Ovary (tissue), 9 donors: ENCODE results near the gene PIP5K1A. TPM values are rescaled to one million over a fixed set of nuclear protein-coding genes. Genes with fewer than 3 reads are reported as not detected.
"Not testable (repeated sequence)": the region's sequence is repeated elsewhere in the genome, so short reads cannot be mapped to it uniquely, and the experiment has no call there.

Experiments used
- DNase-seq, 5 donors: peaks; one replicate each; pipeline ENCODE4 v3.0.0-alpha.2; 2019 to 2020
- H3K27ac ChIP-seq, 2 donors: fragments of 200-600 bp; one replicate each; pipeline versions ENCODE4 v1.5.1 to v1.8.0; 2019 to 2022
- H3K27me3 ChIP-seq: fragments of 200-600 bp; one replicate; pipeline ENCODE4 v1.8.0; 2022
- H3K36me3 ChIP-seq: fragments of 200-600 bp; sonication (generic); one replicate; pipeline ENCODE4 v1.5.1; 2019
- H3K4me1 ChIP-seq: one replicate; pipeline ENCODE4 v1.8.1; 2013; ENCODE audit warnings: mild to moderate bottlenecking, moderate library complexity; ENCODE audit not compliant: insufficient read depth
- H3K4me3 ChIP-seq: fragments of 200-600 bp; sonication (generic); one replicate; pipeline ENCODE4 v1.5.1; 2017
- H3K9me3 ChIP-seq, 2 donors: fragments of 200-600 bp in 1 of 2; sonication (generic) in 1 of 2; one replicate each; pipeline versions ENCODE4 v1.5.1 to v1.8.1; 2013 to 2019; ENCODE audit warnings: mild to moderate bottlenecking in 1 of 2, moderate library complexity in 1 of 2
- CTCF ChIP-seq, 3 donors: fragments of 450-650 bp in 2 of 3; fragments of 200-600 bp in 1 of 3; IDR thresholded peaks; one replicate each; pipeline versions ENCODE4 v1.5.1 to v1.8.0; 2016 to 2022; ENCODE audit warnings: antibody characterized with exemption in 3 of 3, mild to moderate bottlenecking in 1 of 3
- EP300 ChIP-seq: sonication (generic); formaldehyde crosslinking; IDR thresholded peaks from one replicate; pipeline ENCODE4 v1.6.1; 2017; ENCODE audit warnings: antibody characterized with exemption
- POLR2A ChIP-seq: fragments of 450-650 bp; IDR thresholded peaks from one replicate; pipeline ENCODE4 v1.6.1; 2017; ENCODE audit warnings: antibody characterized with exemption, mild to moderate bottlenecking, moderate library complexity
- WGBS, 3 donors: extraction: QIAGEN DNeasy Blood & Tissue Kit in 1 of 3; methylation state at CpG; one replicate each; pipeline versions ENCODE4 v1.1.5 to v1.1.7; 2013 to 2017; 5-methylcytosine and 5-hydroxymethylcytosine counted together
- intact Hi-C, 4 donors: fragments of 100-400 bp; cut with DNase I; formaldehyde crosslinking; loops; one replicate each; pipeline versions ENCODE4 v1.11.0 to v1.15.1; 2022 to 2023
- polyA plus RNA-seq, 2 donors: library from polyadenylated mRNA; stranded (reverse); fragments of 200-250 nt in 1 of 2; fragments of 350-450 nt in 1 of 2; fragmentation: Illumina TruSeq in 1 of 2; extraction: RNeasy Lipid Tissue Mini Kit (QIAGEN cat#74804) in 1 of 2; gene quantifications; one replicate each; pipeline ENCODE4 v1.2.3, GENCODE V29; 2013 to 2014
- total RNA-seq, 7 donors: library from RNA; depleted of rRNA in 2 of 7; stranded (reverse); fragments of >200 nt in 2 of 7; fragmentation: NEBNext Ultra II Directional in 3 of 7; extraction: Animal tissue kit (Norgen Biotek cat#: 25700) in 3 of 7; gene quantifications; one replicate each; pipeline versions ENCODE4 v1.1.0 to v1.2.4, GENCODE V29; 2016 to 2023
- donor health status: DM: no; HTN: no; CAD: no; lungs with moderate emphysema.
- donor health status: DM: no; HTN: no; CAD: no.
- donor health status: Bipolar disorder and iron deficiency.
- donor health status: DM: yes; HTN: yes; CAD: no.
- donor health status: DM: no; HTN: no; CAD: no.
- donor health status: DM: yes; HTN: yes; CAD: no.

PIP5K1A gene
- total and polyA plus RNA-seq, 9 donors, result 19.8 to 62.8 (median 47.5) TPM

- no peaks in the 10 kb centered on the region for H3K27me3 ChIP-seq
- no peaks in the 10 kb centered on the region for H3K9me3 ChIP-seq
- TF ChIP-seq EP300 (no peak), POLR2A (no peak)
- H3K4me1 ChIP-seq, result no peaks in the 10 kb centered on the region
- intact Hi-C loops, result no loop called here
- WGBS, 3 donors, result 29 to 40% (median 31%) methylated on average over 4 of the region's 4 CpGs
- no peak overlapping the region for H3K27ac ChIP-seq
- H3K36me3 ChIP-seq, result no peaks in the 10 kb centered on the region
- H3K4me3 ChIP-seq, result no peak overlapping the region
- no peak for DNase-seq
Measured at GRCh38 chr1:151267760-151268159, 69.4 kb downstream of the PIP5K1A start.

- Histone ChIP-seq H3K9me3 (no peaks in the 10 kb centered on the region), H3K27ac (no peak overlapping the region), H3K4me1 (no peaks in the 10 kb centered on the region), H3K27me3 (no peaks in the 10 kb centered on the region), H3K4me3 (no peak overlapping the region), H3K36me3 (no peaks in the 10 kb centered on the region)
- DNase-seq, result no peak
- WGBS, 3 donors, result 68 to 69% (median 69%) methylated on average over 3 of the region's 3 CpGs
- TF ChIP-seq EP300 (no peak), CTCF (IDR thresholded peaks at IDR 0.05) (no peak), POLR2A (no peak)
- intact Hi-C loops, result no loop called here
Measured at GRCh38 chr1:151273924-151274466, 75.6 kb downstream of the PIP5K1A start.

GRCh38 chr1:151275341-151275740 is 77.0 kb downstream of the PIP5K1A start:
- H3K9me3 ChIP-seq, H3K27me3 ChIP-seq, H3K4me3 ChIP-seq, H3K27ac ChIP-seq, intact Hi-C loops, DNase-seq, H3K4me1 ChIP-seq, H3K36me3 ChIP-seq: not testable (repeated sequence)
- 77 to 89% (median 88%) methylated on average over 5 of the region's 5 CpGs for WGBS, 3 donors

GRCh38 chr1:151277249-151277648 is 78.9 kb downstream of the PIP5K1A start:
- intact Hi-C loops, result no loop called here
- H3K27me3 ChIP-seq, result no peaks in the 10 kb centered on the region
- H3K4me3 ChIP-seq, result no peak overlapping the region
- H3K27ac ChIP-seq, result no peak overlapping the region
- H3K9me3 ChIP-seq, result no peaks in the 10 kb centered on the region
- H3K4me1 ChIP-seq, result peaks cover 3% of the 10 kb centered on the region
- TF ChIP-seq POLR2A, result no peak
- WGBS, 3 donors, result 73 to 80% (median 78%) methylated on average over 2 of the region's 2 CpGs
- DNase-seq, result no peak
- no peaks in the 10 kb centered on the region for H3K36me3 ChIP-seq

GRCh38 chr1:151281225-151281968 is 83.0 kb downstream of the PIP5K1A start:
- 0 to 1% (median 0%) methylated on average over 47 to 48 of the region's 48 CpGs for WGBS, 3 donors
- intact Hi-C loops, result no loop called here
- peaks cover 9% of the 10 kb centered on the region for H3K4me1 ChIP-seq
- H3K27ac ChIP-seq, result peak overlapping the region; percentile 91 to 98
- peak overlapping the region; percentile 79 for H3K4me3 ChIP-seq
- H3K27me3 ChIP-seq, result no peaks in the 10 kb centered on the region
- H3K9me3 ChIP-seq, result no peaks in the 10 kb centered on the region
- DNase-seq, result peak; percentile 97 to 99 (median 98)
- peak; percentile 87 for TF ChIP-seq EP300
- TF ChIP-seq CTCF (IDR thresholded peaks at IDR 0.05), result peak; percentile 37 to 58 (median 39)
- peak; percentile 86 for TF ChIP-seq POLR2A
- H3K36me3 ChIP-seq, result no peaks in the 10 kb centered on the region
